HepG2 (cell line): ENCODE data around the gene LHX3. TPM values are rescaled to one million over a fixed set of nuclear protein-coding genes. Genes with fewer than 3 reads are reported as not detected.

Experiments used
- HNRNPL ChIP-seq: fragments of 200-400 bp; formaldehyde crosslinking; IDR thresholded peaks from 2 replicates; pipeline ENCODE4 v1.6.1; 2017; ENCODE audit warnings: mild to moderate bottlenecking, low read depth, low read length
- KDM2A ChIP-seq: sonication (generic); formaldehyde crosslinking; IDR thresholded peaks from 2 replicates; pipeline ENCODE4 v1.4.0; 2020; ENCODE audit warnings: low read depth, missing genetic modification reagents, borderline replicate concordance
- KDM5B ChIP-seq: sonication (generic); formaldehyde crosslinking; IDR thresholded peaks from 2 replicates; pipeline ENCODE4 v1.4.0; 2020; ENCODE audit warnings: missing genetic modification reagents, mild to moderate bottlenecking, borderline replicate concordance
- MYC ChIP-seq: sonication (generic); formaldehyde crosslinking; IDR thresholded peaks from 2 replicates; pipeline ENCODE4 v1.9.0; 2021; ENCODE audit warnings: missing genetic modification reagents, borderline replicate concordance
- SRY ChIP-seq: sonication (generic); formaldehyde crosslinking; IDR thresholded peaks from 2 replicates; pipeline ENCODE4 v1.8.0; 2022; ENCODE audit warnings: mild to moderate bottlenecking, missing genetic modification reagents
- STAG1 ChIP-seq: sonication (generic); formaldehyde crosslinking; IDR thresholded peaks from 2 replicates; pipeline ENCODE4 v1.4.0; 2020; ENCODE audit warnings: missing genetic modification reagents
- TEAD3 ChIP-seq: optimal IDR thresholded peaks from 2 replicates; pipeline ENCODE3; 2016; ENCODE audit warnings: borderline replicate concordance
- ZNF383 ChIP-seq: sonication (generic); formaldehyde crosslinking; IDR thresholded peaks from 2 replicates; pipeline ENCODE4 v1.4.0; 2020; ENCODE audit warnings: missing genetic modification reagents, mild to moderate bottlenecking, borderline replicate concordance
- ZNF674 ChIP-seq: sonication (generic); formaldehyde crosslinking; IDR thresholded peaks from 2 replicates; pipeline ENCODE4 v1.5.0; 2020; ENCODE audit warnings: low read depth, mild to moderate bottlenecking, missing genetic modification reagents
- ZNF776 ChIP-seq: sonication (generic); formaldehyde crosslinking; IDR thresholded peaks from 2 replicates; pipeline ENCODE4 v1.4.0; 2020; ENCODE audit warnings: mild to moderate bottlenecking, missing genetic modification reagents
- ZSCAN25 ChIP-seq: sonication (generic); formaldehyde crosslinking; IDR thresholded peaks from 2 replicates; pipeline ENCODE4 v1.8.0; 2022; ENCODE audit warnings: mild to moderate bottlenecking, missing genetic modification reagents
- polyA plus RNA-seq, 8 experiments: library from polyadenylated mRNA; depleted of rRNA in 3 of 8; stranded (reverse) in 7 of 8; unstranded in 1 of 8; fragments of >200 nt; fragmentation: Illumina TruSeq in 4 of 8; extraction: Trizol in 4 of 8; gene quantifications; 2 replicates each; pipeline versions ENCODE4 v1.2.1 to v1.2.3, GENCODE V29; 2011 to 2016; ENCODE audit warnings: low read depth in 4 of 8, missing spikeins in 1 of 8, mixed read lengths in 1 of 8; ENCODE audit not compliant: insufficient read depth in 1 of 8
- total RNA-seq, 5 experiments: library from RNA; depleted of rRNA; stranded (reverse); fragments of >200 nt; fragmentation: Illumina TruSeq; extraction: Trizol; gene quantifications; 2 replicates each; pipeline ENCODE4 v1.2.3, GENCODE V29; 2016; ENCODE audit warnings: low read depth in 1 of 5
- TF ChIP-seq, protein P1 (sequence below): sonication (generic); formaldehyde crosslinking; IDR thresholded peaks from 2 replicates; pipeline ENCODE4 v1.5.1; 2020; ENCODE audit warnings: mild to moderate bottlenecking, missing genetic modification reagents, moderate library complexity
- TF ChIP-seq, protein P2 (sequence below): fragments of 450-650 bp; IDR thresholded peaks from 2 replicates; pipeline ENCODE4 v1.6.1; 2017; ENCODE audit warnings: mild to moderate bottlenecking
- TF ChIP-seq, protein P3 (sequence below): sonication (generic); formaldehyde crosslinking; IDR thresholded peaks from 2 replicates; pipeline ENCODE4 v1.5.0; 2020; ENCODE audit warnings: mild to moderate bottlenecking, missing genetic modification reagents, moderate library complexity
- TF ChIP-seq, protein P4 (sequence below): IDR thresholded peaks from 2 replicates; pipeline ENCODE4 v1.4.0; 2020; ENCODE audit warnings: mild to moderate bottlenecking, missing genetic modification reagents

The LHX3 gene
- total and polyA plus RNA-seq, 2 of the 13 experiments (the other 11 are each of a cell fraction or from before 2014, with no cell fraction given): not detected

DNA sequence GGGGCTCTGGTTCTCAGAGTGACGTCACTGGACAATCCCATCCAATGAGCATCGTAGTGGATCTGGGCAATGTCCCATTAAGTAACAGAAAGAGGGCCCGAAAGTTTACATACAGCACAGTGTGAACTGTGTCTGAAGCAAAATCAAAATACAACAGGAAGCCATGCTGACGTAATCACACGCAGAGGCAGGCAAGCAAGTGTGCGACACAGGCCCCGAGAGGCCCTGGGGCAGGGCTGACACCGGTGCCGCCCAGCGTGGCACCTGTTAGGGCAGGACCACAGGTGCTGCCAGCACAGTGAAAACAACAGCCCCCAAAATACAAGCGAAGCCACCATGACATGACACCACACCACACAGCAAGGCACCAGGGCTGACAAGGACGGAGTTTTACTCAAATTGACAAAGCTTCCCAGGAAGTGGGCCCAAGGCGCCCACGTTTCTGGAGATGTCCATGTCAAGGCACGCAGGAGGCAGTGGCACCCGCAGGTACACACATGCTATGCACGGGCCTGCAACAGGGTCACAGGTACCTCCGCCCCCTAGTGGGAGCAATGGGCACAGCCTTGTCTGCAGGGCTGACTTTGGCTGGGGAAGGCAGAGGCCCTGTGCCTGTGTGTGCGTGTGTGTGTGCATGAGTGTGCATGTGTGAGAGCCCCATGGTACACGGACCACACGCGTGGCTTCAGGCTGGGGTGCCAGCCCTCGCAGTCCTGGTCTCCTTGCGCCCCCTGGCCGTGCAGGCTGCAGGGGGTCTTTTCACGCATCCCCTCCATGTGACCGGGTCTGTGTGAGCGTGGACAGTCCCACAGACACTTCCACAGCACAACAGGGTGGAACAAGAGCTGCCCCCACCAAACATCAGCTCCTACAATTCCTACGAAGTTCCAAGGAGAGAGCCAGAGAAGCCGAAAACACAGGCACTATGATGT lies 21.1 kb upstream of the LHX3 start (continued):
- TF ChIP-seq, protein P1, sequence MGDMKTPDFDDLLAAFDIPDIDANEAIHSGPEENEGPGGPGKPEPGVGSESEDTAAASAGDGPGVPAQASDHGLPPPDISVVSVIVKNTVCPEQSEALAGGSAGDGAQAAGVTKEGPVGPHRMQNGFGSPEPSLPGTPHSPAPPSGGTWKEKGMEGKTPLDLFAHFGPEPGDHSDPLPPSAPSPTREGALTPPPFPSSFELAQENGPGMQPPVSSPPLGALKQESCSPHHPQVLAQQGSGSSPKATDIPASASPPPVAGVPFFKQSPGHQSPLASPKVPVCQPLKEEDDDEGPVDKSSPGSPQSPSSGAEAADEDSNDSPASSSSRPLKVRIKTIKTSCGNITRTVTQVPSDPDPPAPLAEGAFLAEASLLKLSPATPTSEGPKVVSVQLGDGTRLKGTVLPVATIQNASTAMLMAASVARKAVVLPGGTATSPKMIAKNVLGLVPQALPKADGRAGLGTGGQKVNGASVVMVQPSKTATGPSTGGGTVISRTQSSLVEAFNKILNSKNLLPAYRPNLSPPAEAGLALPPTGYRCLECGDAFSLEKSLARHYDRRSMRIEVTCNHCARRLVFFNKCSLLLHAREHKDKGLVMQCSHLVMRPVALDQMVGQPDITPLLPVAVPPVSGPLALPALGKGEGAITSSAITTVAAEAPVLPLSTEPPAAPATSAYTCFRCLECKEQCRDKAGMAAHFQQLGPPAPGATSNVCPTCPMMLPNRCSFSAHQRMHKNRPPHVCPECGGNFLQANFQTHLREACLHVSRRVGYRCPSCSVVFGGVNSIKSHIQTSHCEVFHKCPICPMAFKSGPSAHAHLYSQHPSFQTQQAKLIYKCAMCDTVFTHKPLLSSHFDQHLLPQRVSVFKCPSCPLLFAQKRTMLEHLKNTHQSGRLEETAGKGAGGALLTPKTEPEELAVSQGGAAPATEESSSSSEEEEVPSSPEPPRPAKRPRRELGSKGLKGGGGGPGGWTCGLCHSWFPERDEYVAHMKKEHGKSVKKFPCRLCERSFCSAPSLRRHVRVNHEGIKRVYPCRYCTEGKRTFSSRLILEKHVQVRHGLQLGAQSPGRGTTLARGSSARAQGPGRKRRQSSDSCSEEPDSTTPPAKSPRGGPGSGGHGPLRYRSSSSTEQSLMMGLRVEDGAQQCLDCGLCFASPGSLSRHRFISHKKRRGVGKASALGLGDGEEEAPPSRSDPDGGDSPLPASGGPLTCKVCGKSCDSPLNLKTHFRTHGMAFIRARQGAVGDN: peak; percentile 46
- TF ChIP-seq STAG1 (CRISPR knock-in tag) (peak; percentile 78), MYC (peak; percentile 23; the same call in 1 of the 2 replicates), ZNF674 (CRISPR knock-in tag) (no peak), HNRNPL (0 out of 2 replicates have a peak, but pooled peaks have one; percentile 56), ZSCAN25 (0 out of 2 replicates have a peak, but pooled peaks have one; percentile 39), ZNF776 (CRISPR knock-in tag) (no peak), KDM5B (CRISPR knock-in tag) (0 out of 2 replicates have a peak, but pooled peaks have one; percentile 28), ZNF383 (CRISPR knock-in tag) (no peak), SRY (no peak), KDM2A (CRISPR knock-in tag) (peak; percentile 65; the same call in 1 of the 2 replicates), TEAD3 (CRISPR knock-in tag) (peak; percentile 96)
- TF ChIP-seq, protein P2, sequence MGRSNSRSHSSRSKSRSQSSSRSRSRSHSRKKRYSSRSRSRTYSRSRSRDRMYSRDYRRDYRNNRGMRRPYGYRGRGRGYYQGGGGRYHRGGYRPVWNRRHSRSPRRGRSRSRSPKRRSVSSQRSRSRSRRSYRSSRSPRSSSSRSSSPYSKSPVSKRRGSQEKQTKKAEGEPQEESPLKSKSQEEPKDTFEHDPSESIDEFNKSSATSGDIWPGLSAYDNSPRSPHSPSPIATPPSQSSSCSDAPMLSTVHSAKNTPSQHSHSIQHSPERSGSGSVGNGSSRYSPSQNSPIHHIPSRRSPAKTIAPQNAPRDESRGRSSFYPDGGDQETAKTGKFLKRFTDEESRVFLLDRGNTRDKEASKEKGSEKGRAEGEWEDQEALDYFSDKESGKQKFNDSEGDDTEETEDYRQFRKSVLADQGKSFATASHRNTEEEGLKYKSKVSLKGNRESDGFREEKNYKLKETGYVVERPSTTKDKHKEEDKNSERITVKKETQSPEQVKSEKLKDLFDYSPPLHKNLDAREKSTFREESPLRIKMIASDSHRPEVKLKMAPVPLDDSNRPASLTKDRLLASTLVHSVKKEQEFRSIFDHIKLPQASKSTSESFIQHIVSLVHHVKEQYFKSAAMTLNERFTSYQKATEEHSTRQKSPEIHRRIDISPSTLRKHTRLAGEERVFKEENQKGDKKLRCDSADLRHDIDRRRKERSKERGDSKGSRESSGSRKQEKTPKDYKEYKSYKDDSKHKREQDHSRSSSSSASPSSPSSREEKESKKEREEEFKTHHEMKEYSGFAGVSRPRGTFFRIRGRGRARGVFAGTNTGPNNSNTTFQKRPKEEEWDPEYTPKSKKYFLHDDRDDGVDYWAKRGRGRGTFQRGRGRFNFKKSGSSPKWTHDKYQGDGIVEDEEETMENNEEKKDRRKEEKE: no peak
- TF ChIP-seq, protein P3, sequence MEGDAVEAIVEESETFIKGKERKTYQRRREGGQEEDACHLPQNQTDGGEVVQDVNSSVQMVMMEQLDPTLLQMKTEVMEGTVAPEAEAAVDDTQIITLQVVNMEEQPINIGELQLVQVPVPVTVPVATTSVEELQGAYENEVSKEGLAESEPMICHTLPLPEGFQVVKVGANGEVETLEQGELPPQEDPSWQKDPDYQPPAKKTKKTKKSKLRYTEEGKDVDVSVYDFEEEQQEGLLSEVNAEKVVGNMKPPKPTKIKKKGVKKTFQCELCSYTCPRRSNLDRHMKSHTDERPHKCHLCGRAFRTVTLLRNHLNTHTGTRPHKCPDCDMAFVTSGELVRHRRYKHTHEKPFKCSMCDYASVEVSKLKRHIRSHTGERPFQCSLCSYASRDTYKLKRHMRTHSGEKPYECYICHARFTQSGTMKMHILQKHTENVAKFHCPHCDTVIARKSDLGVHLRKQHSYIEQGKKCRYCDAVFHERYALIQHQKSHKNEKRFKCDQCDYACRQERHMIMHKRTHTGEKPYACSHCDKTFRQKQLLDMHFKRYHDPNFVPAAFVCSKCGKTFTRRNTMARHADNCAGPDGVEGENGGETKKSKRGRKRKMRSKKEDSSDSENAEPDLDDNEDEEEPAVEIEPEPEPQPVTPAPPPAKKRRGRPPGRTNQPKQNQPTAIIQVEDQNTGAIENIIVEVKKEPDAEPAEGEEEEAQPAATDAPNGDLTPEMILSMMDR (CRISPR knock-in tag): peak; percentile 96
- TF ChIP-seq, protein P4, sequence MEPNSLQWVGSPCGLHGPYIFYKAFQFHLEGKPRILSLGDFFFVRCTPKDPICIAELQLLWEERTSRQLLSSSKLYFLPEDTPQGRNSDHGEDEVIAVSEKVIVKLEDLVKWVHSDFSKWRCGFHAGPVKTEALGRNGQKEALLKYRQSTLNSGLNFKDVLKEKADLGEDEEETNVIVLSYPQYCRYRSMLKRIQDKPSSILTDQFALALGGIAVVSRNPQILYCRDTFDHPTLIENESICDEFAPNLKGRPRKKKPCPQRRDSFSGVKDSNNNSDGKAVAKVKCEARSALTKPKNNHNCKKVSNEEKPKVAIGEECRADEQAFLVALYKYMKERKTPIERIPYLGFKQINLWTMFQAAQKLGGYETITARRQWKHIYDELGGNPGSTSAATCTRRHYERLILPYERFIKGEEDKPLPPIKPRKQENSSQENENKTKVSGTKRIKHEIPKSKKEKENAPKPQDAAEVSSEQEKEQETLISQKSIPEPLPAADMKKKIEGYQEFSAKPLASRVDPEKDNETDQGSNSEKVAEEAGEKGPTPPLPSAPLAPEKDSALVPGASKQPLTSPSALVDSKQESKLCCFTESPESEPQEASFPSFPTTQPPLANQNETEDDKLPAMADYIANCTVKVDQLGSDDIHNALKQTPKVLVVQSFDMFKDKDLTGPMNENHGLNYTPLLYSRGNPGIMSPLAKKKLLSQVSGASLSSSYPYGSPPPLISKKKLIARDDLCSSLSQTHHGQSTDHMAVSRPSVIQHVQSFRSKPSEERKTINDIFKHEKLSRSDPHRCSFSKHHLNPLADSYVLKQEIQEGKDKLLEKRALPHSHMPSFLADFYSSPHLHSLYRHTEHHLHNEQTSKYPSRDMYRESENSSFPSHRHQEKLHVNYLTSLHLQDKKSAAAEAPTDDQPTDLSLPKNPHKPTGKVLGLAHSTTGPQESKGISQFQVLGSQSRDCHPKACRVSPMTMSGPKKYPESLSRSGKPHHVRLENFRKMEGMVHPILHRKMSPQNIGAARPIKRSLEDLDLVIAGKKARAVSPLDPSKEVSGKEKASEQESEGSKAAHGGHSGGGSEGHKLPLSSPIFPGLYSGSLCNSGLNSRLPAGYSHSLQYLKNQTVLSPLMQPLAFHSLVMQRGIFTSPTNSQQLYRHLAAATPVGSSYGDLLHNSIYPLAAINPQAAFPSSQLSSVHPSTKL (CRISPR knock-in tag): no peak
